Dermis blood vessel endothelial cell (primary cell): ENCODE results near the gene GSTT4. TPM values are rescaled to one million over a fixed set of nuclear protein-coding genes. Genes with fewer than 3 reads are reported as not detected.
"Not testable (repeated sequence)": the region's sequence is repeated elsewhere in the genome, so short reads cannot be mapped to it uniquely, and the experiment has no call there.

Experiments
- DNase-seq: peaks from one replicate; pipeline ENCODE4 v3.0.0; 2010
- total RNA-seq: library from RNA; depleted of rRNA; stranded (reverse); fragments of >200 nt; gene quantifications from 2 replicates; pipeline ENCODE4 v1.2.3, GENCODE V29; 2014

GSTT4 gene
- total RNA-seq, 1 donor from 2014 or later: not detected

DNA sequence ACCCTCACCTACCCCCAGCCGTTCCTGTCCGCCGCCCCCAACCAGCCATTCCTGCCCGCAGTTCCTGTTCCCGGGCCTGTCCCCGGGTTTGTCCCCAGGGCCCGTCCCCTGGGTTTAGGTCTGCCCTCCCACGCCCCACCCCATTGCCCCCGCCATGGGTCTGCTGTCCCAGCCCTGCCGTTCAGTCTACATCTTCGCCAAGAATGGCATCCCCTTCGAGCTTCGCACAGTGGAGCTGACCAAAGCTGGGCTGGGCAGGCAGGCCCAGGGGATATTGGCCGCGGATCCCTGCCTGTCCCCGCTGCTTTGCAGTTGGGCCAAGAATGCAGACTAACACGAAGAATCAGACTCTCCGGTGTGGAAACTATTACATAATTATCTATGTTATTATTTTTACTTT lies 55.5 kb downstream of the GSTT4 start:
- not testable (repeated sequence) for DNase-seq

Other genes starting within 250 kb of the GSTT4 start
- 0.14 TPM in 1 of 2 replicates, not detected in the other for gene C22orf15, start 242.5 kb downstream of the GSTT4 start, total RNA-seq
- gene CHCHD10, start 237.5 kb downstream of the GSTT4 start, total RNA-seq: 2.6 and 9.6 TPM in 2 replicates
- 4.4 and 7.3 TPM in 2 replicates for gene MMP11, start 232.6 kb downstream of the GSTT4 start, total RNA-seq
- gene SMARCB1, start 218.5 kb downstream of the GSTT4 start, total RNA-seq: 24.5 and 45.8 TPM in 2 replicates
- 0.68 and 1.3 TPM in 2 replicates for gene DERL3, start 166.4 kb downstream of the GSTT4 start, total RNA-seq
- 4.7 and 6.0 TPM in 2 replicates for gene SLC2A11, start 147.6 kb downstream of the GSTT4 start, total RNA-seq
- 153 and 274 TPM in 2 replicates for gene MIF, start 111.1 kb downstream of the GSTT4 start, total RNA-seq
- gene GSTT2B, start 44.3 kb downstream of the GSTT4 start, total RNA-seq: 1.4 and 11.1 TPM in 2 replicates
- 0.34 and 0.98 TPM in 2 replicates for gene DDTL, start 38.6 kb downstream of the GSTT4 start, total RNA-seq
- gene DDT, start 31.0 kb downstream of the GSTT4 start, total RNA-seq: 114 and 121 TPM in 2 replicates
- 0.65 TPM in 1 of 2 replicates, not detected in the other for gene GSTT2, start 25.3 kb downstream of the GSTT4 start, total RNA-seq
- gene CABIN1, start 5.9 kb upstream of the GSTT4 start, total RNA-seq: 35.7 and 50.2 TPM in 2 replicates
- 0.34 and 0.60 TPM in 2 replicates for gene SUSD2, start 176.0 kb upstream of the GSTT4 start, total RNA-seq
- 4.9 and 27.8 TPM in 2 replicates for gene GGT5, start 239.6 kb upstream of the GSTT4 start, total RNA-seq